Stimulated activated CD8-positive, alpha-beta memory T cell treated with anti-CD3 and anti-CD28 coated beads, Interleukin-2, amount 100 ng/mL, for 48 hours (primary cell): Measurements from ENCODE around the gene LAMB4.

Experiments used
- DNase-seq, 2 donors: peaks; one replicate each; pipeline ENCODE4 v3.0.0-alpha.2; 2020; ENCODE audit warnings: low read depth in 2 of 2

Gene LAMB4

GRCh38 chr7:107995184-107996071 is 134.7 kb downstream of the LAMB4 start:
- no peak for DNase-seq

- DNase-seq = no peak
Measured at GRCh38 chr7:107994421-107995030, 135.6 kb downstream of the LAMB4 start.

GRCh38 chr7:107993891-107994291 is 136.3 kb downstream of the LAMB4 start:
- DNase-seq = no peak

DNA sequence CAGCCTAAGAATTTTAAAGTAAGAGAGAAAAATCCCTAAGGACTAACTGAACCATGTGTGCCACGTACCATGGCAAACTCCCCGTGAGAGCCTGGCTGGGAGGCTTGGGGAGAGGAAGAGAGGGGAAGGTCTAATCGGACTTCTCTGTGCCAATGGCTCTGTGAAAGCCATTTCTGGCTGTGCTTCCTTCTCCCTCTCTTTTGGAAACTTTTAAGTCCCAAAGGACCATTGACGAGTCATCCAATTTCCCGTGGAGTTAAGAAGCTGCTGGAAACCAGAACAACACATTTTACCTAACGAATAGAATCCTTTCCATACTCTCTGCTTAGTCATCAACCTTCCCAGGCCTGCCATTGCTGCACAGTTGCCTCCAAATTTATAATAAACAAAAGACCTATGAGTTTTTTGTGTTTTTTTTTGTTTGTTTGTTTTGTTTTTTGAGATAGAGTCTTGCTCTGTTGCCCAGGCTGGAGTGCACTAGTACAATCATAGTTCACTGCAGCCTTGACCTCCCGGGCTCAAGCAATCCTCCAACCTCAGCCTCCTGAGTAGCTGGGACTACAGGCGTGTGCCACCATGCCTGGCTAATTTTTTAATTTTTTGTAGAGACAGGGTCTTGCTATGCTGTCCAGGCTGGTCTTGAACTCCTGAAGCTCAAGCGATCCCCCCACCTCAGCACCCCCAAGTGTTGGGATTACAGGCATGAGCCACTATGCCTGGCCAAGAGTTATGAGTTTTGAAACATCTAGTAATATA is 140.4 kb downstream of the LAMB4 start:
- no peak for DNase-seq

DNA sequence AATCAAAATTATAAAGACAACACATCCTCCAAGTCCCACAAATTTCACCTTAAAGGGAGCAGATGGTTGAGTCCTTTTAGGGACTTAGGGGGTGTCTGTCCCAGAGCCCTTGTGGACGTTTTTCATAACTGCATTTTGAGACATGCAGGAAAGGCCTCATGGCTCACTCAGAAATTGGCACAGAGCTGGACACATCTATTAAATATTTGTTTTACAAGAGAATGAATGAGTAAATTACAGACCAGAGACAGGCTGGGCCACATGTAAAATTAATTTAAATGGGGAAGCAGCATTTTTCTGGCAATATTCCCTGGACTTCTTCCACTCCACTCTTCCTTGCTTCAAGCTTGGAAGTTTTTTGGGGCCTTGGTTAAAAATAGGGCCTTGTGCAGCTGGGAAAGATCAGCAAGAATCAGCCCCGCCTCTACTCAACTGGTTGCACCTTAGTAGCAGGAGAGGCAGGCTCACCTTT is 147.2 kb downstream of the LAMB4 start:
- DNase-seq = no peak

DNA sequence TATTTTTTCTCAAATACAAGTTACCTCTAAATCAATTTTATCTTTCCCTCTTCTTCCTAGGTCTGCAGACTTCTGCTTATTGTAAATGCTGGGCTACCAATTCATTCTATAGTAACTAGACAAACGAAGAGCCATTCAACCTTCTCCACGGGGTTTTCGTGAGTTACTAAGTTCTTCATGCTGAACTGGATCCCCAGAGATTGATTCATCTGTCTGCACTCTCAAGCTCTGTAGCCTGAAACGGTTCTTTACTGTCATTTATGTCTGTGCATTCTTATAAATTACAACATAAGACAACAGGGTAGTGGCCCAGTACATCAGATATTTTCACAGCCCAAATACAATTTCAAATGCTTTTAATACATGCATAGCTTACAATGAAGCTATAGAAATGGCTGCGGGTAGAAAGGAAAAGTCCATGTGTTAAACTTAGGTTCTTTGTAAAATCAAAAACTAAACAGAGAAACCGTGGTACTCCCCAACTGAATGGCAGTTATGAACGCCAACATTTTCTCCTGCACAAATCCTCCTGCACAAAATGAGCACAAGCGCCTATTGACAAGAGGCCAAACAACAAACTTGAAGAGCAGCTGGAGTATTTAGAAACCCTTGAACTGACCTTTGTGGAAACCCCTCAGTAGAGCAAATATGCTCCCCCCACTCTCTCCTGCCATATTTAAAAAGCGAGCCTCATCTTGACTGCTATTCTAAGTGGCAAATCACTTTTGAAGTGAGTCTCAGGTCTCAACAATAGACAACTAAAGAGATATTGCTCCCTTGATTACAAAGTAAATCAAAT is 147.9 kb downstream of the LAMB4 start:
- no peak for DNase-seq

DNA sequence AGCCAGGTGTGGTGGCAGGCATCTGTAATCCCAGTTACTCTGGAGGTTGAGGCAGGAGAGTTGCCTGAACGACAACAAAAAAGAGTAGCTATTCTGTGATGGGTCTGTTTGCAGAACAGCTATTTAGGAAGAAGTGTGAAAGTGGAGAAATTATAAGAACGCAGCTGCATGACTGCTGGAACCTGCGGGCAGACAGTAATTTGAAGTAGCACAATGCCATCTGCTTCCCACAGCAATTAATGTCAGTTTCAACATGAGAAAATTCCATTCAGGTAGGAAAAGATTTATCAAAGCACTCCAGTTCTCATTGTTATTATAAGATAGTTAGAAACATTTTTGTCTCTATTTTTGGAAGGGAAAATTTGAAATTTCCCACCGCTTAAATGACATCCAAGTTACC is 148.7 kb downstream of the LAMB4 start:
- DNase-seq = no peak

- DNase-seq = no peak
Measured at GRCh38 chr7:107980671-107981190, 149.4 kb downstream of the LAMB4 start.

- no peak for DNase-seq
Measured at GRCh38 chr7:107980171-107980570, 150.0 kb downstream of the LAMB4 start.

- no peak for DNase-seq
Measured at GRCh38 chr7:107978815-107979408, 151.2 kb downstream of the LAMB4 start.

DNA sequence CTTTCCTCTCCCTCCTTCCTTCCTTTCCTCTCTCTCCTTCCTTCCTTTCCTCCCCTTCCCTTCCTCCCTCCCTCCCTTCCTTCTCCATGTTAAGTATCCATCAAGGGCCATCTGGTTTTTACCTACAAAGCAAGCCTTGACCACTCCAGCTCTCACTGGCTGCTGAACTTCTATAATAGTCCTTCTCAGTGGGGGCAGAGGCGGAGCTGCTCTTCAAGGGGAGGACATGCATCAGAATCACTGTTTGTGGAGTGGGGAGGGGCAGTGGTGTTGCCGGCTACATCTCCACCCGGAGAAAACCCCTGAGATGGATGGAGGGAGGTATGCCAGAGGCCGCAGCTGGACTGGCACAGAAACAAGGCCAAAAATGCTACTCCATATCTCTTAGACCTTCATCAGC is 153.1 kb downstream of the LAMB4 start:
- DNase-seq = no peak

GRCh38 chr7:107976620-107977019 is 153.5 kb downstream of the LAMB4 start:
- DNase-seq = no peak

- no peak for DNase-seq
Measured at GRCh38 chr7:107975394-107976013, 154.7 kb downstream of the LAMB4 start.

DNA sequence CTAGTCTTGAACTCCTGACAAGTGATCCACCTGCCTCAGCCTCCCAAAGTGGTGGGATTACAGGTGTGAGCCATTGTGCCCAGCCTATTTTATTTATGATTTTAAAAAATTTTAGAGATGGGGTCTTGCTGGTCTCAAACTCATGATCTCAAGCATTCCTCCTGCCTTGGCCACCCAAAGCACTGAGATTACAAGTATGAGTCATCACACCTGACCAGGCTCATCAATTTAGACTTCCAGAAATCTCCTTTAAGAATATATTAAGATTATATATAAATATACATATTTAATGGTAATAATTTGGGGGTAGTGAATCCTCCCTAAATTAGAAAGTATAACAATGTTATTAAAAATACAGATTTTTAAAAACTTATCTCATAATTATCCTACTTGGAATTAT is 156.3 kb downstream of the LAMB4 start:
- DNase-seq = no peak
